NB4 (cell line): Measurements from ENCODE around the gene SLC24A4.

Experiments used
- CTCF ChIP-seq: IDR thresholded peaks from one replicate; pipeline ENCODE4 v1.5.1; 2012; ENCODE audit warnings: low read depth, low read length
- MAX ChIP-seq: IDR thresholded peaks from 2 replicates; pipeline ENCODE4 v1.6.1; 2011; ENCODE audit warnings: low read depth, low read length
- MYC ChIP-seq: IDR thresholded peaks from 2 replicates; pipeline ENCODE4 v1.6.1; 2011; ENCODE audit warnings: low read depth, low read length
- POLR2A ChIP-seq: IDR thresholded peaks from 2 replicates; pipeline ENCODE4 v1.6.1; 2011; ENCODE audit warnings: mild to moderate bottlenecking; ENCODE audit not compliant: insufficient read length; ENCODE audit errors: extremely low read depth

- TF ChIP-seq CTCF (no peak), MYC (no peak), MAX (no peak), POLR2A (no peak)
Measured at GRCh38 chr14:92469515-92469914, 146.6 kb downstream of the SLC24A4 start.
